Stomach smooth muscle (tissue), 2 donors: ENCODE results near the gene CPNE5.
"Not testable (repeated sequence)": the region's sequence is repeated elsewhere in the genome, so short reads cannot be mapped to it uniquely, and the experiment has no call there.

ENCODE experiments used
- H3K27ac ChIP-seq: one replicate; pipeline ENCODE4 v1.7.0; 2013; ENCODE audit warnings: mild to moderate bottlenecking, low read length, inconsistent platforms
- H3K27me3 ChIP-seq, 2 donors: one replicate each; pipeline ENCODE4 v1.7.0; 2013; ENCODE audit warnings: low read length in 2 of 2; ENCODE audit not compliant: insufficient read depth in 2 of 2, control insufficient read depth in 1 of 2
- H3K36me3 ChIP-seq, 2 donors: one replicate each; pipeline ENCODE4 v1.7.0; 2013; ENCODE audit warnings: low read length in 2 of 2; ENCODE audit not compliant: control insufficient read depth in 2 of 2, insufficient read depth in 2 of 2
- H3K4me1 ChIP-seq: one replicate; pipeline ENCODE4 v1.7.0; 2013; ENCODE audit warnings: low read length; ENCODE audit not compliant: control insufficient read depth, insufficient read depth
- H3K4me3 ChIP-seq, 2 donors: one replicate each; pipeline ENCODE4 v1.7.0; 2013; ENCODE audit warnings: low read length in 2 of 2
- H3K9ac ChIP-seq, 2 donors: one replicate each; pipeline ENCODE4 v1.7.0; 2013; ENCODE audit warnings: low read length in 2 of 2, mild to moderate bottlenecking in 1 of 2
- H3K9me3 ChIP-seq, 2 donors: one replicate each; pipeline ENCODE4 v1.7.0; 2013; ENCODE audit warnings: low read length in 2 of 2; ENCODE audit not compliant: control insufficient read depth in 2 of 2
- donor health status: healthy.
- donor health status: Pancreatic carcinoma.

Gene CPNE5

DNA sequence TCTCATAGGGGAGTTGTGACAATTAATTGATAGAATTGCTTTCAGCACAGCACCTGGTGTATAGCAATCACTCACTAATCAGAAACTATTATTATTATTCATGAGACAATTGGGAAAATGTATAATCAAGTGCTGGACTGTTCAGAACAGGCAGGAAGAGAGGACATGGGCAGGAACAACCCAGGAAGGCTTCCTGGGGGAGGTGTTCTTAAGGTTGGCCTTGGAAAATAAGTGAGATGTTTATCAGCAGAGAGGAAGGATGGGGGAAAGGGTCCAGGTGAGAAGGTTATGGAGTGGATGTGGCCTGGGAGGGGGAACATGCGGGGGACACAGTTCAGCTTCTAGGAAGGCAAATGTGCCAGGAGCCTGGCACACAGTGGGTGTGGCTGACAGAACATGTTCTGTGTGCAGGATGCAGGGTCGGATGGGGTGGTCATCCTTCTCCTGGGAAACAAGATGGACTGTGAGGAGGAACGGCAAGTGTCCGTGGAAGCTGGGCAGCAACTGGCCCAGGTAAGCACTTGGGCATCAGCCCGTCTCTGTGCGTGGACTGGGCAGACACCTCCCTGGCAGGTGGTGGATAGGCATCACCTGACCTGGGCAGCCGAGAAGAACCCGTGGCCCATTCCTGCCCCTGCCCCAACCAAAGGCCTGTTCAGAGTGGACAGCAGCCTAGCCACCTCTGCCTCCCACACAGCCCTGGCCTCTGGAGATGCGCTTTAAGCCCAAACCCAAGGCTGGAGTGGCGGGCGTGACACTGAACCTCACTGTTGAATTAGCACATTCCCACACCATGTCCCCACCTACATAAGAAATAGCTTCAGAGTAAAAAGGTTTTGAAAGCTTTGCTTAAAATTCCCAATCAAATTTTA lies 110.7 kb downstream of the CPNE5 start:
- Histone ChIP-seq H3K9ac (no peak overlapping the region), H3K4me3 (no peak overlapping the region), H3K27me3 (no peaks in the 10 kb centered on the region), H3K9me3 (no peaks in the 10 kb centered on the region), H3K27ac (no peak overlapping the region), H3K4me1 (no peaks in the 10 kb centered on the region), H3K36me3 (no peaks in the 10 kb centered on the region)

DNA sequence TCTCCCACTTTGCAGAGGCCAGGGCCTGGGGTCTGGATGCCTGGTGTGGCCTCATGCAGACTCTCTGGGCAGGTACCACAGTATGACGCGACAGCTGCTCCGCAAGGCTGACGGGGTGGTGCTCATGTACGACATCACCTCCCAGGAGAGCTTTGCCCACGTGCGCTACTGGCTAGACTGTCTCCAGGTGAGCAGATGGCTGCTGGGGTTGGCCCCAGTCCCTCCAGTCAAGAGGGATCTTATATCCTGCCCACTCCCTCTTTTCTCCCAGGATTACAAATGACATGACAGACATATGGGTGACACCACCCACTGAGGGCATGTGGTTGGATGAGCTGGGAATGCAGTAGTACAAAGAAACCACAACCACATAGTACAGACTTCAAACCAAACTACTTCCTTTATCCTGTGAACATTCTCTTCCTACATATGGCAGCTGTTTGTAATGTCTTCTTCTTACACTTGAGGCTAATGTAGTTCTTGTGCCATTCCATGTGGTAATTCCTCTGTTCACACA lies 111.7 kb downstream of the CPNE5 start:
- Histone ChIP-seq H3K36me3 (no peaks in the 10 kb centered on the region), H3K27ac (no peak overlapping the region), H3K9me3 (no peaks in the 10 kb centered on the region), H3K4me1 (no peaks in the 10 kb centered on the region), H3K4me3 (no peak overlapping the region), H3K27me3 (no peaks in the 10 kb centered on the region), H3K9ac (no peak overlapping the region)

DNA sequence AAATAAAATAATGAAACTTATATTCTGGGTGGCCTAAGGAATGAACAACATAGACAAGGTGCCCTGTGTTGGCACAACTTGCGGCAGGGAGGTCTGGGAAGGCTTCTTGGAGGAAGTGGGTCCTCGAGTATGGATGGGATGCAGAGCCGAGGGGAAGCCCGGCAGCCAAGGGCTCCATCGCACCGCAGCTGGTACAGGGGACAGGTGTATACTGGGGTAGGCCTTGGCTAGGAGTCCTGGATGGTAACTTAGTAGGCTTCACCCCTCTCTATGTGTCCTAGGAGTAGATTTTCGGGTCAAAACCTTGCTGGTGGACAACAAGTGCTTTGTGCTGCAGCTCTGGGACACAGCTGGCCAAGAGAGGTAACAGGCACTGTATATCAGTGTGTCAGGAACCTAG lies 113.7 kb downstream of the CPNE5 start:
- no peaks in the 10 kb centered on the region for H3K36me3 ChIP-seq
- H3K27ac ChIP-seq: no peak overlapping the region
- H3K4me1 ChIP-seq: no peaks in the 10 kb centered on the region
- peaks cover 0 to 2% of the 10 kb centered on the region in 2 donors for H3K27me3 ChIP-seq
- H3K4me3 ChIP-seq: no peak overlapping the region
- no peak overlapping the region for H3K9ac ChIP-seq
- H3K9me3 ChIP-seq: no peaks in the 10 kb centered on the region

DNA sequence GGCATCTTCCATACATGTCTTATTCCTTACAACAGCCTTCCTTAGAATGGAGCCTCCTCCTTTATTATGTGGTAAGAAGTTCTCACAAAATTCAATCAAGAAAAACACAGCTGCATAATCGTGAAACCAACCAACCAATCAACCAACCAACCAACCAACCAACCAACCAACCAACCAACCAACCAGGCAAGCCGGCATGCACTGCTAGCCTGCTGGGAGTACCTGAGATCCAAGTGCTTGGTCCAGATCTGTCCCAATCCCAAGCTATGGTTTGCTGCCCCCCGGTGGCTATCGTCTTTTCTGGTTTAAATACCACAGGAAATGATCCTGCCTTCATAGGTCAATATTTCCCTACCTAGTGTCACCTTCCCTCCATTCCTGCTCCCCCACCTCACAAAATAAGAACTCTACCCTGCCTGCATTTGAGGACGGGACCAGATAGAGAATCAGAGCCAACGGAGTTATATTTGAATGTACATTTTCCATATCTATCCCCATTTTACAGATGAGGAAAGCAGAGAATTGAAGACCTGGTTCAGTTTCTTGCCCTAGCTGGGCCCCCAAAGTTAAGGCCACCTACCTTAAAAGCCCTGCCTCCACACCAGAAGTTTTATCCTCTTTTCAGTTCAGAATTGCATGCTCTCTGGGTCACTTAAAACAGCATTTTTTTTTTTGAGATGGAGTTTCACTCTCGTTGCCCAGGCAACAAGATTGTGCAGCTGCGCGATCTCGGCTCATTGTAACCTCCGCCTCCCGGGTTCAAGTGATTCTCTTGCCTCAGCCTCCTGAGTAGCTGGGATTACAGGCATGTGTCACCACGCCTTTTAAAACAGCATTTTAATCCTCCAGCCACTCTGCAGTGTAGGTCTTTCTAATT lies 114.5 kb downstream of the CPNE5 start:
- Histone ChIP-seq H3K27me3 (peaks cover 0 to 2% of the 10 kb centered on the region in 2 donors), H3K36me3 (no peaks in the 10 kb centered on the region), H3K4me1 (no peaks in the 10 kb centered on the region), H3K27ac (no peak overlapping the region), H3K4me3 (no peak overlapping the region), H3K9me3 (no peaks in the 10 kb centered on the region), H3K9ac (no peak overlapping the region)

DNA sequence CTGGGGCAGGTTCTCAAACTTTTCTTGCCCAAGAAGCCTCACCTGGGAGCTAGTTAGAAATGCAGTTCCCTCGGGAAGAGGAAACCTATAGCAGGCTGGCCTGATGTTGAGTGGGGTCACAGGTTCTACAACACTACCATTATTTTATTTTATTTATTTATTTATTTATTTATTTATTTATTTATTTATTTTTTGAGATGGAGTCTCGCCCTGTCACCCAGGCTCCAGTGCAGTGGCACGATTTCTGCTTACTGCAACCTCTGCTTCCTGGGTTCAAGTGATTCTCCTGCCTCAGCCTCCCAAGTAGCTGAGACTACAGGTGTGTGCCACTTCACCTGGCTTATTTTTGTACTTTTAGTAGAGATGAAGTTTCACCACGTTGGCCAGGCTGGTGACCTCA lies 115.3 kb downstream of the CPNE5 start:
- not testable (repeated sequence) for H3K27me3 ChIP-seq, H3K9me3 ChIP-seq, H3K4me3 ChIP-seq, H3K36me3 ChIP-seq, H3K4me1 ChIP-seq, H3K9ac ChIP-seq, H3K27ac ChIP-seq

DNA sequence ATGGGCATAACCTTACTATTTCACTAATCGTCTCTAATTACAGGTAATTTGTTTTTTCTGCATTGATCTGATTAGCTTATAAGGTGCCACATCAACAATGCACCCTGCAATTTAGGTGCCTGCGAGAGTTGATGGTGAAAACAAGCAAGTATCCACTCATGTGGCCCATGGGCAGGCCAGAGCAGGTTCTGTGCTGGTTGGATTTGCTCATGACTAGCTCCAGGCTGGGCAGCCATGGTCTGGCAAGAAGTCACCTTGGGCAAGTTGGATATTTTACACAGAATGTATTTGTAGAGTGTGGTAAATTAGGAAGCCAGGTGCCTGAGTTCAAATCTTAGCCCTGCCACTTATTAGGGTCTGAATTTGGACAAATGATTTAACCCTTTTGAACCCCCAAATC lies 116.4 kb downstream of the CPNE5 start:
- Histone ChIP-seq H3K36me3 (no peaks in the 10 kb centered on the region), H3K9me3 (no peaks in the 10 kb centered on the region), H3K27me3 (peaks cover 0 to 2% of the 10 kb centered on the region in 2 donors), H3K9ac (no peak overlapping the region), H3K4me3 (no peak overlapping the region), H3K27ac (no peak overlapping the region), H3K4me1 (no peaks in the 10 kb centered on the region)

DNA sequence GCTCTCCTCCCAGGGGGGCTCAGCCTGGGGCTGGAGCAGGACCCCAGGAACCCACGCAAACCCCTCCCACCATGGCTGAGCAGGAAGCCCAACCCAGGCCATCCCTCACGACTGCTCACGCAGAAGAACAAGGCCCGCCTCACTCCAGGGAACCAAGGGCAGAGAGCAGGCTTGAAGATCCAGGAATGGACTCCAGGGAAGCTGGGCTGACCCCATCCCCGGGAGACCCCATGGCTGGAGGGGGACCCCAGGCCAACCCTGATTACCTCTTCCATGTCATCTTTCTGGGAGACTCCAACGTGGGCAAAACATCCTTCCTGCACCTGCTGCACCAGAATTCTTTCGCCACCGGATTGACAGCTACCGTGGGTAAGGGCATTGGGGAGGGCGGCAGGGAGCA lies 116.9 kb downstream of the CPNE5 start:
- Histone ChIP-seq H3K27ac (no peak overlapping the region), H3K9me3 (no peaks in the 10 kb centered on the region), H3K9ac (no peak overlapping the region), H3K36me3 (no peaks in the 10 kb centered on the region), H3K4me1 (no peaks in the 10 kb centered on the region), H3K4me3 (no peak overlapping the region), H3K27me3 (peaks cover 0 to 2% of the 10 kb centered on the region in 2 donors)

DNA sequence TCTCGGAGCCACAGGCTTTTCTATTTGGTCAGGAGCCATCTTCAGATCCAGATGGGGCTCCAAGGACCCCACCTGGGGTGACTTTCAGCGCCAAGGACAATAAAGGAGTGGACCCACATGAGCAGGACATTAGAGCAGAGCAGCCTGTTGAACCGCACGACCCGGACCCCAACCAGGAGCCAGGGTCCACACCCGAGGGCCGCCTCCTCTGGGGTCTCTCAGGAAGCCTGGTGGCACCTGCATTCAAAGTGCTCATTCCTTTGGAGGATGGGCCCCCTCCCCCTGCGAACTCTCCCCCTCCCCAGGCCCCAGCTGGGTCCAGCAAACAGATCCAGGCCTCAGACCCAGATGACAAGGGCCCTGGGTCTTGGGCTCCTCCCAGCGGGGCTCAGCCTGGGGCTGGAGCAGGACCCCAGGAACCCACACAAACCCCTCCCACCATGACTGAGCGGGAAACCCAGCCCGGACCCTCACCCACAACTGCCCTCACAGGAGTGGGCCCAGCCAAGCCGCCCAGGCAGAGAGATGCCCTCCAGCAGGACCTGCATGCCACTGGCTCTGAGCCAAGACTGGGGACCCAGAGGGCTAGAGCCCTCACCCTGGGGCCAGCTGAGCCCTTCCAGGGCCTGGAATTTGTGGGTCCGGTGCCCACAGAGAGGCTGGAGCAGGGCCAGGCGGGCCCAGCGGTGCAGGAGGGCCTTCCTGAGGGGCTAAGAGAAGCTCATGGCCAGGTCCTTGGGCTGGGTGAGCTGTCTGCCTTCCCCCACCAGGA lies 117.7 kb downstream of the CPNE5 start:
- H3K27me3 ChIP-seq: peaks cover 0 to 2% of the 10 kb centered on the region in 2 donors
- no peak overlapping the region for H3K4me3 ChIP-seq
- no peaks in the 10 kb centered on the region for H3K4me1 ChIP-seq
- H3K9me3 ChIP-seq: no peaks in the 10 kb centered on the region
- no peaks in the 10 kb centered on the region for H3K36me3 ChIP-seq
- H3K9ac ChIP-seq: no peak overlapping the region
- H3K27ac ChIP-seq: no peak overlapping the region

DNA sequence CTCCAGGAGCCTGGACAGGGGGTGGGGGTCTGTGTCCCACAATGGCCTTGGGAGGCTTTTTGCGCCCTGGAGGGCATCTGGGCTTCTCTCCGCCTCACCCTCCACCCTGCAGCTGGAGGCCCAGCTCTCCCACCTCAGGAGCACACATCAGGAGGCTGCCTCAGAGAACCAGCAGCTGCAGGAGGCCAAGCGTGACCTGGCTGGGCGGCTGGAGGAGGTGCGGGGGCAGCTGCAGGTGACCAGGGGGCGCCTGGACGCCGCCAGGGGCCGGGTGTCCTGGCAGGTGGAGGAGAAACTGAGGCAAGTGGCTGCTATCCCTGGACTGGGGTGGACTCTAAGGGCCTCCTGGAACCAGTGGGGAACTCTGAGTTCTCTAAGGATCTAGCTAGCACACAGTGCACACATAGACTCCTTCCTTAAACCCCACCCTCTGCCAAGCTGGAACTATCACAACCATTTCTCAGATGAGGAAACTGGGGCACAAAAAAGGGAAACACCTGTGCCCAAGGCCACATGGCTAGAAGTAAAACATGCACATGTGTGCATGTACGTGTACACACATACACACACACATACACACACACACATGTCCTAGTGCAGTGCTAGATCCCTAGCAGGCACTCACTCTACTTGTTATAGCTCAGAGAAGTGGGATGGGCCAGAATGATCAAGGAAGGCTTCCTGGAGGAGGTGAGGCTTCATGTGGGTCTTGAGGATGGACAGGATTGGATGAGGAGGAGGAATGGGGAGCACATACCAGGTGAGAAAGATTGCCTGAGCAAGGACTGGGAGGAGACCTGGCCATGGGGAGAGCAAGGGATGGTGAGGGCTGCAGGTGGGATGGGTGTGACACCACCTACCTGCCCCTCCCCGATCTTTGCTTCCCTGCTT lies 118.7 kb downstream of the CPNE5 start:
- Histone ChIP-seq H3K9ac (no peak overlapping the region), H3K36me3 (no peaks in the 10 kb centered on the region), H3K27ac (no peak overlapping the region), H3K9me3 (no peaks in the 10 kb centered on the region), H3K4me1 (no peaks in the 10 kb centered on the region), H3K27me3 (peaks cover 0 to 2% of the 10 kb centered on the region in 2 donors), H3K4me3 (no peak overlapping the region)
